HepG2 (cell line): Measurements from ENCODE around the gene HELLS. TPM values are rescaled to one million over a fixed set of nuclear protein-coding genes. Genes with fewer than 3 reads are reported as not detected.
A peak's percentile ranks its signal among the peaks of the same experiment; 100 is the strongest.

Experiments
- HMG20A ChIP-seq: IDR thresholded peaks from 2 replicates; pipeline ENCODE4 v1.6.1; 2016; ENCODE audit warnings: borderline replicate concordance
- KDM4B ChIP-seq: sonication (generic); formaldehyde crosslinking; IDR thresholded peaks from 2 replicates; pipeline ENCODE4 v1.4.0; 2020; ENCODE audit warnings: missing genetic modification reagents
- KMT2A ChIP-seq: sonication (generic); formaldehyde crosslinking; IDR thresholded peaks from 2 replicates; pipeline ENCODE4 v1.4.0; 2020; ENCODE audit warnings: missing genetic modification reagents
- NFE2L1 ChIP-seq: sonication (generic); formaldehyde crosslinking; IDR thresholded peaks from 2 replicates; pipeline ENCODE4 v1.4.0; 2020; ENCODE audit warnings: missing genetic modification reagents, mild to moderate bottlenecking, borderline replicate concordance
- NFE2L2 ChIP-seq: fragments of 150-350 bp; IDR thresholded peaks from 2 replicates; pipeline ENCODE4 v1.6.1; 2014; ENCODE audit warnings: low read length
- PLRG1 ChIP-seq: fragments of 450-650 bp; conservative IDR thresholded peaks from 2 replicates; pipeline ENCODE4 v1.6.1; 2016
- PRMT3 ChIP-seq: sonication (generic); formaldehyde crosslinking; IDR thresholded peaks from 2 replicates; pipeline ENCODE4 v1.8.1; 2022; ENCODE audit warnings: low read depth, mild to moderate bottlenecking, moderate library complexity, missing genetic modification reagents, borderline replicate concordance
- RARA ChIP-seq: IDR thresholded peaks from 2 replicates; pipeline ENCODE4 v1.6.1; 2016; ENCODE audit warnings: missing genetic modification reagents, missing compliant biosample characterization
- YEATS2 ChIP-seq: sonication (generic); formaldehyde crosslinking; IDR thresholded peaks from 2 replicates; pipeline ENCODE4 v1.4.0; 2020; ENCODE audit warnings: missing genetic modification reagents, borderline replicate concordance
- ZFP37 ChIP-seq: sonication (generic); formaldehyde crosslinking; IDR thresholded peaks from 2 replicates; pipeline ENCODE4 v1.4.0; 2020; ENCODE audit warnings: missing genetic modification reagents, borderline replicate concordance
- ZNF274 ChIP-seq: sonication (generic); formaldehyde crosslinking; IDR thresholded peaks from 2 replicates; pipeline ENCODE4 v1.5.1; 2020; ENCODE audit warnings: mild to moderate bottlenecking, missing genetic modification reagents
- ZNF333 ChIP-seq: sonication (generic); formaldehyde crosslinking; IDR thresholded peaks from 2 replicates; pipeline ENCODE4 v1.4.0; 2020; ENCODE audit warnings: mild to moderate bottlenecking, missing genetic modification reagents, borderline replicate concordance
- ZNF337 ChIP-seq: sonication (generic); formaldehyde crosslinking; IDR thresholded peaks from 2 replicates; pipeline ENCODE4 v1.5.1; 2020; ENCODE audit warnings: missing genetic modification reagents, low read depth, mild to moderate bottlenecking, borderline replicate concordance
- ZNF383 ChIP-seq: sonication (generic); formaldehyde crosslinking; IDR thresholded peaks from 2 replicates; pipeline ENCODE4 v1.4.0; 2020; ENCODE audit warnings: missing genetic modification reagents, mild to moderate bottlenecking, borderline replicate concordance
- ZNF431 ChIP-seq: sonication (generic); formaldehyde crosslinking; IDR thresholded peaks from 2 replicates; pipeline ENCODE4 v1.9.0; 2022; ENCODE audit warnings: missing genetic modification reagents, low read depth, mild to moderate bottlenecking, borderline replicate concordance
- ZNF672 ChIP-seq: sonication (generic); formaldehyde crosslinking; IDR thresholded peaks from 2 replicates; pipeline ENCODE4 v1.8.1; 2022; ENCODE audit warnings: missing genetic modification reagents
- polyA plus RNA-seq, 8 experiments: library from polyadenylated mRNA; depleted of rRNA in 3 of 8; stranded (reverse) in 7 of 8; unstranded in 1 of 8; fragments of >200 nt; fragmentation: Illumina TruSeq in 4 of 8; extraction: Trizol in 4 of 8; gene quantifications; 2 replicates each; pipeline versions ENCODE4 v1.2.1 to v1.2.3, GENCODE V29; 2011 to 2016; ENCODE audit warnings: low read depth in 4 of 8, missing spikeins in 1 of 8, mixed read lengths in 1 of 8; ENCODE audit not compliant: insufficient read depth in 1 of 8
- total RNA-seq, 5 experiments: library from RNA; depleted of rRNA; stranded (reverse); fragments of >200 nt; fragmentation: Illumina TruSeq; extraction: Trizol; gene quantifications; 2 replicates each; pipeline ENCODE4 v1.2.3, GENCODE V29; 2016; ENCODE audit warnings: low read depth in 1 of 5
- TF ChIP-seq, protein P1 (sequence below): sonication (generic); formaldehyde crosslinking; IDR thresholded peaks from 2 replicates; pipeline ENCODE4 v1.4.0; 2020; ENCODE audit warnings: missing genetic modification reagents, borderline replicate concordance
- TF ChIP-seq, protein P2 (sequence below): sonication (generic); formaldehyde crosslinking; IDR thresholded peaks from 2 replicates; pipeline ENCODE4 v1.4.0; 2020; ENCODE audit warnings: low read depth, mild to moderate bottlenecking, missing genetic modification reagents
- TF ChIP-seq, protein P3 (sequence below): sonication (generic); formaldehyde crosslinking; IDR thresholded peaks from 2 replicates; pipeline ENCODE4 v1.5.1; 2020; ENCODE audit warnings: mild to moderate bottlenecking, missing genetic modification reagents, moderate library complexity
- TF ChIP-seq, protein P4 (sequence below): sonication (generic); formaldehyde crosslinking; IDR thresholded peaks from 2 replicates; pipeline ENCODE4 v1.5.0; 2020; ENCODE audit warnings: missing genetic modification reagents
- TF ChIP-seq, protein P5 (sequence below): sonication (generic); formaldehyde crosslinking; IDR thresholded peaks from 2 replicates; pipeline ENCODE4 v1.5.1; 2020; ENCODE audit warnings: missing genetic modification reagents, mild to moderate bottlenecking, borderline replicate concordance

Gene HELLS
- total and polyA plus RNA-seq, 2 of the 13 experiments (the other 11 are each of a cell fraction or from before 2014, with no cell fraction given), result 22.6 to 84.6 TPM

DNA sequence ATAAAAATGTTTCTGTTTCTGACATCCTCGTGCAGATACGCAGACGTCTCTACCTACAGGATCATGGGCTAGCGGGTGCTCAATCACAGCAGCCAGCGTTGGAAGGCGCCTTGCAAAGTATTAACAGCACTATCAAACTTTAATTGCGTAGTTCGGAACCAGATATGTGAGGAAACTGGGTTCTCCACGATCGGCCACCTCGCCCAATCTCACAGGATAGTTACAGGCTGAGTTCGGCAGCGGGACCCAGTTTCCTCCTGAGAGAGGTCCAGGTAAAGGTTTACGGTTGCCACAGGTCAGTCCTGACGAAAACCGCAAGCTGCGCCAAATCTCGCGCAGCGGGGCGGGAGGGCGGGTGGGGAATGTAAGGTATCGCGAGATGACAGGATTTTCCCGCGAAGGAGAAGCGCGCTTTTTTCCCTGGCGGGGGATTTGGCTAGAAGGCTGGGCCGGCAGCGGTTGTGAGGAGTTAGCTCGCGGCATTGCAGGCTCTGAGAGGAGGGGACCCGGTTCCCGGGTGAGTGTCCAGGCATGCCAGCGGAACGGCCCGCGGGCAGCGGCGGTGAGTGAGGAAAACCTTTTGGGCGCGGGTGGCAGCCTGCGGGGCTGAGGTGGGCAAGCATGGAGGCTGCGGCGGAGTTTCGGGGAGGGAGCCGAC, at the start of gene HELLS (continued):
- TF ChIP-seq, protein P1, sequence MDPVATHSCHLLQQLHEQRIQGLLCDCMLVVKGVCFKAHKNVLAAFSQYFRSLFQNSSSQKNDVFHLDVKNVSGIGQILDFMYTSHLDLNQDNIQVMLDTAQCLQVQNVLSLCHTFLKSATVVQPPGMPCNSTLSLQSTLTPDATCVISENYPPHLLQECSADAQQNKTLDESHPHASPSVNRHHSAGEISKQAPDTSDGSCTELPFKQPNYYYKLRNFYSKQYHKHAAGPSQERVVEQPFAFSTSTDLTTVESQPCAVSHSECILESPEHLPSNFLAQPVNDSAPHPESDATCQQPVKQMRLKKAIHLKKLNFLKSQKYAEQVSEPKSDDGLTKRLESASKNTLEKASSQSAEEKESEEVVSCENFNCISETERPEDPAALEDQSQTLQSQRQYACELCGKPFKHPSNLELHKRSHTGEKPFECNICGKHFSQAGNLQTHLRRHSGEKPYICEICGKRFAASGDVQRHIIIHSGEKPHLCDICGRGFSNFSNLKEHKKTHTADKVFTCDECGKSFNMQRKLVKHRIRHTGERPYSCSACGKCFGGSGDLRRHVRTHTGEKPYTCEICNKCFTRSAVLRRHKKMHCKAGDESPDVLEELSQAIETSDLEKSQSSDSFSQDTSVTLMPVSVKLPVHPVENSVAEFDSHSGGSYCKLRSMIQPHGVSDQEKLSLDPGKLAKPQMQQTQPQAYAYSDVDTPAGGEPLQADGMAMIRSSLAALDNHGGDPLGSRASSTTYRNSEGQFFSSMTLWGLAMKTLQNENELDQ, result no peak
- TF ChIP-seq, protein P2, sequence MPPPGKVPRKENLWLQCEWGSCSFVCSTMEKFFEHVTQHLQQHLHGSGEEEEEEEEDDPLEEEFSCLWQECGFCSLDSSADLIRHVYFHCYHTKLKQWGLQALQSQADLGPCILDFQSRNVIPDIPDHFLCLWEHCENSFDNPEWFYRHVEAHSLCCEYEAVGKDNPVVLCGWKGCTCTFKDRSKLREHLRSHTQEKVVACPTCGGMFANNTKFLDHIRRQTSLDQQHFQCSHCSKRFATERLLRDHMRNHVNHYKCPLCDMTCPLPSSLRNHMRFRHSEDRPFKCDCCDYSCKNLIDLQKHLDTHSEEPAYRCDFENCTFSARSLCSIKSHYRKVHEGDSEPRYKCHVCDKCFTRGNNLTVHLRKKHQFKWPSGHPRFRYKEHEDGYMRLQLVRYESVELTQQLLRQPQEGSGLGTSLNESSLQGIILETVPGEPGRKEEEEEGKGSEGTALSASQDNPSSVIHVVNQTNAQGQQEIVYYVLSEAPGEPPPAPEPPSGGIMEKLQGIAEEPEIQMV, result peak; percentile 46; the same call in 1 of the 2 replicates
- no peak for TF ChIP-seq PLRG1
- no peak for TF ChIP-seq ZNF672 (CRISPR knock-in tag)
- TF ChIP-seq, protein P3, sequence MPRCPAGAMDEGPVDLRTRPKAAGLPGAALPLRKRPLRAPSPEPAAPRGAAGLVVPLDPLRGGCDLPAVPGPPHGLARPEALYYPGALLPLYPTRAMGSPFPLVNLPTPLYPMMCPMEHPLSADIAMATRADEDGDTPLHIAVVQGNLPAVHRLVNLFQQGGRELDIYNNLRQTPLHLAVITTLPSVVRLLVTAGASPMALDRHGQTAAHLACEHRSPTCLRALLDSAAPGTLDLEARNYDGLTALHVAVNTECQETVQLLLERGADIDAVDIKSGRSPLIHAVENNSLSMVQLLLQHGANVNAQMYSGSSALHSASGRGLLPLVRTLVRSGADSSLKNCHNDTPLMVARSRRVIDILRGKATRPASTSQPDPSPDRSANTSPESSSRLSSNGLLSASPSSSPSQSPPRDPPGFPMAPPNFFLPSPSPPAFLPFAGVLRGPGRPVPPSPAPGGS (CRISPR knock-in tag), result no peak; the same call in 1 of the 2 replicates
- peak; percentile 92 for TF ChIP-seq YEATS2
- TF ChIP-seq KMT2A (CRISPR knock-in tag), result peak; percentile 92
- TF ChIP-seq, protein P4, sequence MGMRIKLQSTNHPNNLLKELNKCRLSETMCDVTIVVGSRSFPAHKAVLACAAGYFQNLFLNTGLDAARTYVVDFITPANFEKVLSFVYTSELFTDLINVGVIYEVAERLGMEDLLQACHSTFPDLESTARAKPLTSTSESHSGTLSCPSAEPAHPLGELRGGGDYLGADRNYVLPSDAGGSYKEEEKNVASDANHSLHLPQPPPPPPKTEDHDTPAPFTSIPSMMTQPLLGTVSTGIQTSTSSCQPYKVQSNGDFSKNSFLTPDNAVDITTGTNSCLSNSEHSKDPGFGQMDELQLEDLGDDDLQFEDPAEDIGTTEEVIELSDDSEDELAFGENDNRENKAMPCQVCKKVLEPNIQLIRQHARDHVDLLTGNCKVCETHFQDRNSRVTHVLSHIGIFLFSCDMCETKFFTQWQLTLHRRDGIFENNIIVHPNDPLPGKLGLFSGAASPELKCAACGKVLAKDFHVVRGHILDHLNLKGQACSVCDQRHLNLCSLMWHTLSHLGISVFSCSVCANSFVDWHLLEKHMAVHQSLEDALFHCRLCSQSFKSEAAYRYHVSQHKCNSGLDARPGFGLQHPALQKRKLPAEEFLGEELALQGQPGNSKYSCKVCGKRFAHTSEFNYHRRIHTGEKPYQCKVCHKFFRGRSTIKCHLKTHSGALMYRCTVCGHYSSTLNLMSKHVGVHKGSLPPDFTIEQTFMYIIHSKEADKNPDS (CRISPR knock-in tag), result 0 out of 2 replicates have a peak, but pooled peaks have one; percentile 22
- no peak; the same call in 1 of the 2 replicates for TF ChIP-seq PRMT3
- no peak for TF ChIP-seq RARA (CRISPR knock-in tag)
- no peak for TF ChIP-seq NFE2L2
- TF ChIP-seq ZNF274 (CRISPR knock-in tag), result peak; percentile 23; the same call in 1 of the 2 replicates
- TF ChIP-seq, protein P5, sequence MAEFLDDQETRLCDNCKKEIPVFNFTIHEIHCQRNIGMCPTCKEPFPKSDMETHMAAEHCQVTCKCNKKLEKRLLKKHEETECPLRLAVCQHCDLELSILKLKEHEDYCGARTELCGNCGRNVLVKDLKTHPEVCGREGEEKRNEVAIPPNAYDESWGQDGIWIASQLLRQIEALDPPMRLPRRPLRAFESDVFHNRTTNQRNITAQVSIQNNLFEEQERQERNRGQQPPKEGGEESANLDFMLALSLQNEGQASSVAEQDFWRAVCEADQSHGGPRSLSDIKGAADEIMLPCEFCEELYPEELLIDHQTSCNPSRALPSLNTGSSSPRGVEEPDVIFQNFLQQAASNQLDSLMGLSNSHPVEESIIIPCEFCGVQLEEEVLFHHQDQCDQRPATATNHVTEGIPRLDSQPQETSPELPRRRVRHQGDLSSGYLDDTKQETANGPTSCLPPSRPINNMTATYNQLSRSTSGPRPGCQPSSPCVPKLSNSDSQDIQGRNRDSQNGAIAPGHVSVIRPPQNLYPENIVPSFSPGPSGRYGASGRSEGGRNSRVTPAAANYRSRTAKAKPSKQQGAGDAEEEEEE (CRISPR knock-in tag), result no peak
- TF ChIP-seq NFE2L1, result no peak
- TF ChIP-seq HMG20A, result no peak
- 0 out of 2 replicates have a peak, but pooled peaks have one; percentile 51 for TF ChIP-seq KDM4B (CRISPR knock-in tag)
- no peak for TF ChIP-seq ZNF337
- TF ChIP-seq ZNF431 (CRISPR knock-in tag), result peak; percentile 38; the same call in 1 of the 2 replicates
- TF ChIP-seq ZNF333, result no peak
- no peak for TF ChIP-seq ZNF383 (CRISPR knock-in tag)
- TF ChIP-seq ZFP37 (CRISPR knock-in tag), result no peak
